Effector CD8-positive, alpha-beta T cell (primary cell): Measurements from ENCODE around the gene PSMA3.

ENCODE experiments used
- DNase-seq: peaks from one replicate; lab custom pipeline; 2025; lab: John Stamatoyannopoulos, UW

PSMA3 gene

DNA sequence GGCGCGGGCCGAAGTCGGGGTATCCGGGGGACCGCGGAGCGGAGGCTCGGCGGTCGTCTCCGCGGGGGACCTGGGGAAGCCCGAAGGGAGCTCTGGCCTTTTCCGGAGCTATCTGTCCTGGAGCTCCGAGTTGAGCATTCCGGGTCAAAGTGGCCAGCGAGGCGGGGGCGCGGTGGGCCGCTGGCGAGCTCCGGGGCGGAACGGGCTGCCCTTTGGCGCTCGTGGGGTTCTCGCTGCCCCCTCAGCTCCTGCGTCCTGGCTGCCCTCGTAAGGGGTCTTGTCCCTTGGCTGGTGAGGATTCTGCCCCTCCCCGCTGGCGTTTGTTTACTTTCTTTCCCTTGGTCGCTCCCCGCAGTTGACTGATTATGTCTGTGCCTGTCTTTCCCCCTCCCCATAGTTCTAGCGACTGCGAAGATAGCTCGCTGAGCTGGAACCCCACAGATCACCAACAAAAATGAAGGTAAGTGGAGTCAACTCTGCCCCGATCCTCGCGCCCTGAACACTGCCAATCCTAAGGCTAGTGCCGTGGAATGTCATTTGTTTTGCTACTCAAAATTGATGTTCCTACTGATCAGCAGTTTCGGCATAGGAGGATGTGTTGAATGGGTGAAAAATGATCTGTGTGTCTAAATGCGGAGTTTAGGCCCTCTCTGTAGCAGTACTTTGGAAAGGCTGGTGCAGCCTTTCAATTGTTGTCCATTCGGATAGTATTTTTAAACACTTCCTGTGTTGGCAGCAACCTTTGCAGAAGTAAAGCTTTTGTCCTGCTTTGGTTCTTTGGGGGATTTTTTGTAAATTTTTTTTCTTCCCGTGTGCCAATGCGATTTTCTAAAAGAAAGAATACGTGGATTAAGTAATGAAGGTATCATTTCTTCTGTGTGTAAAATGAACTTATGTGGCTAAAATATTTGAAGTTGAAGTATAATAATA is 55.0 kb downstream of the PSMA3 start:
- no peak for DNase-seq

GRCh38 chr14:58301416-58301815 is 56.8 kb downstream of the PSMA3 start:
- no peak for DNase-seq

DNA sequence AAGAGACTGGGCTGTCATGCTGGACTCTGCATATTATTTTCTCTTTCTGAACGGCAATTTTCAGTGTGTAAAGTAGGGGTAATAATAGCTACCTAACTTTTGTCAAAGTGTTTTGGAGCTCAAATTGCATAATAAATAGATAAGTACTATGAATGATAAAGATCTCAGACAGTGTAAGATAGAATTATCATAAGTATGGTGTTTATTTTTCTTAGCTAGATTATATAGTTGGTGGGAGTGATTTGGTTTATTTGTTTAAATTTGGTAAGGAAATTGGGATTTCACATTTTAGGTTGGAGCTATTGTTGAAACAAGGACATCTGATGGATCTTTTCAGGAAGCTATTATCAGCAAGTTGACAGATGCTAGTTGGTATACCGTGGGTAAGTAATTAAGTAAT is 61.1 kb downstream of the PSMA3 start:
- DNase-seq, result no peak

GRCh38 chr14:58307597-58308316 is 63.1 kb downstream of the PSMA3 start:
- DNase-seq, result no peak

- DNase-seq, result no peak
Observed at GRCh38 chr14:58309086-58309485, 64.4 kb downstream of the PSMA3 start.

- no peak for DNase-seq
Observed at GRCh38 chr14:58313699-58314098, 69.1 kb downstream of the PSMA3 start.

GRCh38 chr14:58315606-58316005 is 71.0 kb downstream of the PSMA3 start:
- DNase-seq, result no peak
